HCT116 (cell line): Measurements from ENCODE around the gene DDR1. TPM values are rescaled to one million over a fixed set of nuclear protein-coding genes. Genes with fewer than 3 reads are reported as not detected.

ENCODE experiments used
- ATAC-seq: fragments of 200-7000 bp; cut with Tn5 transposase; 2 replicates; pipeline ENCODE4 v1.9.1; 2020; ENCODE audit warnings: mild to moderate bottlenecking, moderate library complexity
- BruUV-seq: library from RNA; stranded (reverse); fragments of 400-500 nt; replicated peaks from 2 replicates; lab custom pipeline; 2021; lab: Mats Ljungman, UMichigan
- CTCF ChIA-PET: fragments of 300-600 bp; sonication (Branson Sonifier 250); formaldehyde crosslinking; loops from one replicate; lab custom pipeline; 2021; ENCODE audit warnings: antibody characterized with exemption; lab: Charles Lee
- POLR2A ChIA-PET: fragments of 300-600, 350-600 bp; sonication (Branson Sonifier 250); formaldehyde crosslinking; loops from one replicate; lab custom pipeline; 2021; ENCODE audit warnings: antibody characterized with exemption; lab: Charles Lee
- RAD21 ChIA-PET, 2 experiments: fragments of 300-600 bp; sonication (Branson Sonifier 250); formaldehyde crosslinking; loops; one replicate each; lab custom pipeline; 2023; ENCODE audit warnings: low total read pairs in 2 of 2; ENCODE audit not compliant: uncharacterized antibody in 2 of 2, unreplicated experiment in 2 of 2, low non-redundant PET in 1 of 2; lab: Charles Lee
- DNase-seq: peaks from one replicate; pipeline ENCODE4 v3.0.0-alpha.2; 2010; ENCODE audit warnings: low read depth, low spot score
- H2AFZ ChIP-seq: fragments of 200-600 bp; shearing (Covaris generic), sonication (generic); 2 replicates; pipeline ENCODE4 v1.6.1; 2017; ENCODE audit warnings: low read depth, mixed run types, mixed read lengths, antibody characterized with exemption, low read length; ENCODE audit not compliant: poor library complexity, severe bottlenecking
- H3K27ac ChIP-seq: 2 replicates; pipeline ENCODE4 v1.5.1; 2012; ENCODE audit warnings: low read depth, low read length
- H3K27me3 ChIP-seq: fragments of 200-600 bp; sonication (generic); 2 replicates; pipeline ENCODE4 v1.6.1; 2016; ENCODE audit warnings: mixed run types, low read length, mixed read lengths; ENCODE audit not compliant: insufficient read depth
- H3K36me3 ChIP-seq, 2 experiments: fragments of 200-500 bp in 1 of 2; fragments of 200-600 bp in 1 of 2; sonication (Bioruptor generic) in 1 of 2; sonication (generic) in 1 of 2; 2 replicates each; pipeline versions ENCODE4 v1.5.1 to v1.6.1; 2014 to 2016; ENCODE audit warnings: low read length in 2 of 2, inconsistent platforms in 1 of 2, mixed read lengths in 1 of 2, mixed run types in 1 of 2; ENCODE audit not compliant: insufficient read depth in 2 of 2, control insufficient read depth in 1 of 2
- H3K4me1 ChIP-seq, 2 experiments: fragments of 200-600 bp in 1 of 2; sonication (generic) in 1 of 2; 2 replicates each; pipeline versions ENCODE4 v1.5.1 to v1.6.1; 2012 to 2017; ENCODE audit warnings: low read length in 2 of 2, inconsistent platforms in 1 of 2, mild to moderate bottlenecking in 1 of 2, mixed read lengths in 1 of 2, mixed run types in 1 of 2, moderate library complexity in 1 of 2; ENCODE audit not compliant: insufficient read depth in 2 of 2, control insufficient read depth in 1 of 2
- H3K4me2 ChIP-seq: fragments of 200-600 bp; sonication (generic); 2 replicates; pipeline ENCODE4 v1.6.1; 2017; ENCODE audit warnings: mixed run types, low read length, mixed read lengths
- H3K4me3 ChIP-seq, 2 experiments: fragments of 200-600 bp in 1 of 2; sonication (generic) in 1 of 2; replicated peaks in 1 of 2; 2 replicates each; pipeline ENCODE4 v1.5.1; 2011 to 2016; ENCODE audit warnings: low read length in 2 of 2, control low read depth in 1 of 2, low read depth in 1 of 2, mild to moderate bottlenecking in 1 of 2, mixed read lengths in 1 of 2, mixed run types in 1 of 2
- H3K79me2 ChIP-seq: fragments of 200-600 bp; sonication (generic); 2 replicates; pipeline ENCODE4 v1.6.1; 2017; ENCODE audit warnings: mild to moderate bottlenecking, mixed run types, low read length, moderate library complexity, mixed read lengths; ENCODE audit not compliant: insufficient read depth
- H3K9ac ChIP-seq: fragments of 200-600 bp; sonication (generic); 2 replicates; pipeline ENCODE4 v1.6.1; 2016; ENCODE audit warnings: low read length, mixed read lengths
- H3K9me2 ChIP-seq: fragments of 200-600 bp; sonication (generic), shearing (Covaris generic); 2 replicates; pipeline ENCODE4 v1.6.1; 2017; ENCODE audit warnings: mixed run types, mild to moderate bottlenecking, moderate library complexity; ENCODE audit not compliant: insufficient read depth
- H3K9me3 ChIP-seq, 2 experiments: fragments of 200-500 bp in 1 of 2; fragments of 200-600 bp in 1 of 2; sonication (Bioruptor generic) in 1 of 2; sonication (generic) in 1 of 2; 2 replicates each; pipeline ENCODE4 v1.6.1; 2014 to 2017; ENCODE audit warnings: low read length in 2 of 2, mixed read lengths in 2 of 2, inconsistent platforms in 1 of 2, low read depth in 1 of 2, mild to moderate bottlenecking in 1 of 2, mixed run types in 1 of 2, moderate library complexity in 1 of 2; ENCODE audit not compliant: control insufficient read depth in 1 of 2, insufficient read depth in 1 of 2
- H4K20me1 ChIP-seq: fragments of 200-600 bp; sonication (generic), shearing (Covaris generic); 2 replicates; pipeline ENCODE4 v1.6.1; 2017; ENCODE audit warnings: mixed run types, mild to moderate bottlenecking, moderate library complexity; ENCODE audit not compliant: insufficient read depth
- ELF1 ChIP-seq: IDR thresholded peaks from 2 replicates; pipeline ENCODE4 v1.6.1; 2012; ENCODE audit warnings: low read depth, borderline replicate concordance
- EZH2 ChIP-seq: fragments of 200-600 bp; sonication (generic); IDR thresholded peaks from 2 replicates; pipeline ENCODE4 v1.6.1; 2017; ENCODE audit warnings: antibody characterized with exemption, mixed run types
- EZH2phosphoT487 ChIP-seq: fragments of 200-600 bp; IDR thresholded peaks from 2 replicates; pipeline ENCODE4 v1.6.1; 2018; ENCODE audit warnings: antibody characterized with exemption, borderline replicate concordance
- JUND ChIP-seq: IDR thresholded peaks from 2 replicates; pipeline ENCODE4 v1.6.1; 2012
- POLR2A ChIP-seq: IDR thresholded peaks from 2 replicates; pipeline ENCODE4 v1.7.0; 2011; ENCODE audit warnings: borderline replicate concordance; ENCODE audit not compliant: insufficient read depth, insufficient read length; ENCODE audit errors: extremely low read depth
- POLR2AphosphoS5 ChIP-seq: IDR thresholded peaks from 2 replicates; pipeline ENCODE4 v1.6.1; 2011; ENCODE audit warnings: mild to moderate bottlenecking, low read depth, low read length, moderate library complexity
- RAD21 ChIP-seq: IDR thresholded peaks from 2 replicates; pipeline ENCODE4 v1.6.1; 2012; ENCODE audit warnings: low read depth, mild to moderate bottlenecking
- SIN3A ChIP-seq: IDR thresholded peaks from 2 replicates; pipeline ENCODE4 v1.6.1; 2012; ENCODE audit warnings: low read depth
- SP1 ChIP-seq: IDR thresholded peaks from 2 replicates; pipeline ENCODE4 v1.6.1; 2012; ENCODE audit warnings: low read depth
- TCF7L2 ChIP-seq: IDR thresholded peaks from 2 replicates; pipeline ENCODE4 v1.7.0; 2011; ENCODE audit warnings: borderline replicate concordance, inconsistent platforms; ENCODE audit not compliant: insufficient read depth, insufficient read length; ENCODE audit errors: extremely low read depth
- ZFX ChIP-seq: fragments of 450-650 bp; IDR thresholded peaks from 2 replicates; pipeline ENCODE4 v1.6.1; 2017
- intact Hi-C: fragments of 100-400 bp; cut with micrococcal nuclease; formaldehyde crosslinking; loops from 2 replicates; pipeline ENCODE4 v1.10.0; 2022
- total RNA-seq: library from RNA; stranded (reverse); gene quantifications from one replicate; pipeline ENCODE4 v1.2.1, GENCODE V29; 2021; ENCODE audit not compliant: unreplicated experiment
- TF ChIP-seq, protein P1 (sequence below), 3 experiments: fragments of 200-600 bp in 1 of 3; sonication (generic) in 1 of 3; IDR thresholded peaks in 2 of 3; conservative IDR thresholded peaks in 1 of 3; 2 replicates each; pipeline ENCODE4 v1.5.1; 2012 to 2017; ENCODE audit warnings: low read depth in 2 of 3, low read length in 2 of 3, antibody characterized with exemption in 1 of 3, borderline replicate concordance in 1 of 3, control low read depth in 1 of 3, mild to moderate bottlenecking in 1 of 3, mixed read lengths in 1 of 3, mixed run types in 1 of 3, moderate library complexity in 1 of 3; ENCODE audit not compliant: insufficient read depth in 1 of 3
- TF ChIP-seq, protein P2 (sequence below): IDR thresholded peaks from 2 replicates; pipeline ENCODE4 v1.6.1; 2011; ENCODE audit warnings: mild to moderate bottlenecking, low read length, moderate library complexity; ENCODE audit not compliant: insufficient replicate concordance; ENCODE audit errors: extremely low read depth
- TF ChIP-seq, protein P3 (sequence below): IDR thresholded peaks from 2 replicates; pipeline ENCODE4 v1.6.1; 2012; ENCODE audit warnings: low read depth
- TF ChIP-seq, protein P4 (sequence below): IDR thresholded peaks from 2 replicates; pipeline ENCODE4 v1.6.1; 2012

DDR1 gene
- total RNA-seq, 1 experiment from 2014 or later: 211 TPM

DNA sequence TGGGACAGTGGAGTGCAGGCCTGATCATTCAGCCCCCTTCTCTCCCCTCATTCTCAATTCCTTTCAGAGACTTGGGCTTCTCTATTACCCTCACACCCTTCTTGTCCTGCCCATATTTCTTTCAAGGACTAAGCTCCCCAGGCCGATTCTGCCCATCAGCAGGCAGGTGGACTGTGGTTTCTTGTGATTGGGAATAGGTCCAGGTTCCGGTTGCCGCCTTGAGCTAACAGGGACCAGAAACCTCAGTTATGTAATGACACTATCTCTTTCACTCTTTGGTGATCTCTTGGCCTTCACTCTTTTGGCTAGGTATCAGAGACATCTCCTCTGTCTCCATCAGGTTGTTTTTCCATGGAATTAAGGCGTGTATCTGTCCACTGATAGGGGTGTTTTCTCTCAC lies 62.9 kb downstream of the DDR1 start:
- no peaks in the 10 kb centered on the region for H3K79me2 ChIP-seq
- H3K27ac ChIP-seq: no peak overlapping the region
- H3K27me3 ChIP-seq: no peaks in the 10 kb centered on the region
- H3K4me1 ChIP-seq: peaks cover 11 to 12% of the 10 kb centered on the region in 2 experiments
- DNase-seq (no peak), ATAC-seq (no peak)
- TF ChIP-seq EZH2phosphoT487 (no peak), ELF1 (no peak), POLR2A (no peak), RAD21 (no peak), SP1 (no peak), ZFX (no peak), SIN3A (no peak), POLR2AphosphoS5 (no peak), TCF7L2 (no peak), JUND (no peak), EZH2 (no peak)
- TF ChIP-seq, protein P1, sequence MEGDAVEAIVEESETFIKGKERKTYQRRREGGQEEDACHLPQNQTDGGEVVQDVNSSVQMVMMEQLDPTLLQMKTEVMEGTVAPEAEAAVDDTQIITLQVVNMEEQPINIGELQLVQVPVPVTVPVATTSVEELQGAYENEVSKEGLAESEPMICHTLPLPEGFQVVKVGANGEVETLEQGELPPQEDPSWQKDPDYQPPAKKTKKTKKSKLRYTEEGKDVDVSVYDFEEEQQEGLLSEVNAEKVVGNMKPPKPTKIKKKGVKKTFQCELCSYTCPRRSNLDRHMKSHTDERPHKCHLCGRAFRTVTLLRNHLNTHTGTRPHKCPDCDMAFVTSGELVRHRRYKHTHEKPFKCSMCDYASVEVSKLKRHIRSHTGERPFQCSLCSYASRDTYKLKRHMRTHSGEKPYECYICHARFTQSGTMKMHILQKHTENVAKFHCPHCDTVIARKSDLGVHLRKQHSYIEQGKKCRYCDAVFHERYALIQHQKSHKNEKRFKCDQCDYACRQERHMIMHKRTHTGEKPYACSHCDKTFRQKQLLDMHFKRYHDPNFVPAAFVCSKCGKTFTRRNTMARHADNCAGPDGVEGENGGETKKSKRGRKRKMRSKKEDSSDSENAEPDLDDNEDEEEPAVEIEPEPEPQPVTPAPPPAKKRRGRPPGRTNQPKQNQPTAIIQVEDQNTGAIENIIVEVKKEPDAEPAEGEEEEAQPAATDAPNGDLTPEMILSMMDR (IDR thresholded peaks at IDR 0.05 in 2 of 3, conservative IDR thresholded peaks at IDR 0.05 in 1 of 3; ENCODE audit: borderline replicate concordance in 1 of 3, insufficient read depth in 1 of 3, low read depth in 2 of 3, low read length in 2 of 3): no peak
- TF ChIP-seq, protein P2, sequence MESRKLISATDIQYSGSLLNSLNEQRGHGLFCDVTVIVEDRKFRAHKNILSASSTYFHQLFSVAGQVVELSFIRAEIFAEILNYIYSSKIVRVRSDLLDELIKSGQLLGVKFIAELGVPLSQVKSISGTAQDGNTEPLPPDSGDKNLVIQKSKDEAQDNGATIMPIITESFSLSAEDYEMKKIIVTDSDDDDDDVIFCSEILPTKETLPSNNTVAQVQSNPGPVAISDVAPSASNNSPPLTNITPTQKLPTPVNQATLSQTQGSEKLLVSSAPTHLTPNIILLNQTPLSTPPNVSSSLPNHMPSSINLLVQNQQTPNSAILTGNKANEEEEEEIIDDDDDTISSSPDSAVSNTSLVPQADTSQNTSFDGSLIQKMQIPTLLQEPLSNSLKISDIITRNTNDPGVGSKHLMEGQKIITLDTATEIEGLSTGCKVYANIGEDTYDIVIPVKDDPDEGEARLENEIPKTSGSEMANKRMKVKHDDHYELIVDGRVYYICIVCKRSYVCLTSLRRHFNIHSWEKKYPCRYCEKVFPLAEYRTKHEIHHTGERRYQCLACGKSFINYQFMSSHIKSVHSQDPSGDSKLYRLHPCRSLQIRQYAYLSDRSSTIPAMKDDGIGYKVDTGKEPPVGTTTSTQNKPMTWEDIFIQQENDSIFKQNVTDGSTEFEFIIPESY: no peak
- TF ChIP-seq, protein P3, sequence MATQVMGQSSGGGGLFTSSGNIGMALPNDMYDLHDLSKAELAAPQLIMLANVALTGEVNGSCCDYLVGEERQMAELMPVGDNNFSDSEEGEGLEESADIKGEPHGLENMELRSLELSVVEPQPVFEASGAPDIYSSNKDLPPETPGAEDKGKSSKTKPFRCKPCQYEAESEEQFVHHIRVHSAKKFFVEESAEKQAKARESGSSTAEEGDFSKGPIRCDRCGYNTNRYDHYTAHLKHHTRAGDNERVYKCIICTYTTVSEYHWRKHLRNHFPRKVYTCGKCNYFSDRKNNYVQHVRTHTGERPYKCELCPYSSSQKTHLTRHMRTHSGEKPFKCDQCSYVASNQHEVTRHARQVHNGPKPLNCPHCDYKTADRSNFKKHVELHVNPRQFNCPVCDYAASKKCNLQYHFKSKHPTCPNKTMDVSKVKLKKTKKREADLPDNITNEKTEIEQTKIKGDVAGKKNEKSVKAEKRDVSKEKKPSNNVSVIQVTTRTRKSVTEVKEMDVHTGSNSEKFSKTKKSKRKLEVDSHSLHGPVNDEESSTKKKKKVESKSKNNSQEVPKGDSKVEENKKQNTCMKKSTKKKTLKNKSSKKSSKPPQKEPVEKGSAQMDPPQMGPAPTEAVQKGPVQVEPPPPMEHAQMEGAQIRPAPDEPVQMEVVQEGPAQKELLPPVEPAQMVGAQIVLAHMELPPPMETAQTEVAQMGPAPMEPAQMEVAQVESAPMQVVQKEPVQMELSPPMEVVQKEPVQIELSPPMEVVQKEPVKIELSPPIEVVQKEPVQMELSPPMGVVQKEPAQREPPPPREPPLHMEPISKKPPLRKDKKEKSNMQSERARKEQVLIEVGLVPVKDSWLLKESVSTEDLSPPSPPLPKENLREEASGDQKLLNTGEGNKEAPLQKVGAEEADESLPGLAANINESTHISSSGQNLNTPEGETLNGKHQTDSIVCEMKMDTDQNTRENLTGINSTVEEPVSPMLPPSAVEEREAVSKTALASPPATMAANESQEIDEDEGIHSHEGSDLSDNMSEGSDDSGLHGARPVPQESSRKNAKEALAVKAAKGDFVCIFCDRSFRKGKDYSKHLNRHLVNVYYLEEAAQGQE: no peak
- TF ChIP-seq, protein P4, sequence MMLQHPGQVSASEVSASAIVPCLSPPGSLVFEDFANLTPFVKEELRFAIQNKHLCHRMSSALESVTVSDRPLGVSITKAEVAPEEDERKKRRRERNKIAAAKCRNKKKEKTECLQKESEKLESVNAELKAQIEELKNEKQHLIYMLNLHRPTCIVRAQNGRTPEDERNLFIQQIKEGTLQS: no peak
- RAD21 ChIA-PET: no interaction called here
- CTCF ChIA-PET: no interaction called here
- H3K9me2 ChIP-seq: no peaks in the 10 kb centered on the region
- no peaks in the 10 kb centered on the region for H4K20me1 ChIP-seq
- H3K9me3 ChIP-seq: no peaks in the 10 kb centered on the region
- H3K9ac ChIP-seq: no peak overlapping the region
- no TSS peak for BruUV-seq
- intact Hi-C loops: no loop called here
- H3K4me3 ChIP-seq: no peak overlapping the region
- POLR2A ChIA-PET: no interaction called here
- no peak overlapping the region for H2AFZ ChIP-seq
- H3K4me2 ChIP-seq: no peak overlapping the region
- no peaks in the 10 kb centered on the region for H3K36me3 ChIP-seq
